GM12878 (cell line): Measurements from ENCODE around the gene JDP2. TPM values are rescaled to one million over a fixed set of nuclear protein-coding genes. Genes with fewer than 3 reads are reported as not detected.

ENCODE experiments used
- ATAC-seq: fragments of 200-7000 bp; cut with Tn5 transposase; 3 replicates; pipeline ENCODE4 v1.9.1; 2020; ENCODE audit warnings: mild to moderate bottlenecking, moderate library complexity
- BruUV-seq: library from RNA; stranded (reverse); fragments of 400-500 nt; replicated peaks from 2 replicates; lab custom pipeline; 2021; lab: Mats Ljungman, UMichigan
- CTCF ChIA-PET: fragments of 300-600 bp; sonication (Branson Sonifier 250); formaldehyde crosslinking; extraction: SDS; loops from one replicate; lab custom pipeline; 2021; ENCODE audit warnings: inconsistent platforms; lab: Yijun Ruan, JAX
- POLR2A ChIA-PET: fragments of 350-600 bp; formaldehyde crosslinking; extraction: SDS; loops from one replicate; lab custom pipeline; 2021; ENCODE audit warnings: inconsistent platforms; lab: Charles Lee
- RAD21 ChIA-PET: fragments of 300-600 bp; sonication (Branson Sonifier 250); formaldehyde crosslinking; loops from one replicate; lab custom pipeline; 2023; ENCODE audit warnings: antibody characterized with exemption; ENCODE audit not compliant: unreplicated experiment; lab: Charles Lee
- SMC1A ChIA-PET: fragments of 300-600 bp; sonication (Branson Sonifier 250); formaldehyde crosslinking; loops from one replicate; lab custom pipeline; 2023; ENCODE audit not compliant: unreplicated experiment, uncharacterized antibody; lab: Charles Lee
- DNase-seq: peaks from one replicate; pipeline ENCODE4 v3.0.0-alpha.2; 2011; ENCODE audit warnings: low read depth, low spot score
- FAIRE-seq: peaks from 3 replicates; lab custom pipeline; 2011; peaks lifted over from hg19 to GRCh38; lab: Jason Lieb, UNC
- H2AFZ ChIP-seq: 2 replicates; pipeline ENCODE4 v1.6.0; 2011; ENCODE audit warnings: low read depth, low read length, control low read depth; ENCODE audit not compliant: control insufficient read depth
- H3K27ac ChIP-seq: 2 replicates; pipeline ENCODE4 v1.5.1; 2011; ENCODE audit warnings: control low read depth; ENCODE audit not compliant: control insufficient read depth, insufficient read depth
- H3K27me3 ChIP-seq, 2 experiments: replicated peaks in 1 of 2; 2 replicates each; pipeline versions ENCODE4 v1.6.0 to v1.6.1; 2011; ENCODE audit warnings: low read length in 1 of 2; ENCODE audit not compliant: control insufficient read depth in 2 of 2, insufficient read depth in 2 of 2
- H3K36me3 ChIP-seq, 2 experiments: 2 replicates each; pipeline ENCODE4 v1.5.1; 2011; ENCODE audit warnings: low read length in 1 of 2; ENCODE audit not compliant: control insufficient read depth in 2 of 2, insufficient read depth in 2 of 2
- H3K4me1 ChIP-seq: 2 replicates; pipeline ENCODE4 v1.6.1; 2011; ENCODE audit warnings: mild to moderate bottlenecking, low read length, moderate library complexity, mixed read lengths; ENCODE audit not compliant: control insufficient read depth, insufficient read depth
- H3K4me2 ChIP-seq: 2 replicates; pipeline ENCODE4 v1.6.0; 2011; ENCODE audit warnings: control low read depth; ENCODE audit not compliant: control insufficient read depth, insufficient read depth
- H3K4me3 ChIP-seq: fragments of 200-600 bp; sonication (generic); 2 replicates; pipeline ENCODE4 v1.5.1; 2016
- H3K79me2 ChIP-seq: 2 replicates; pipeline ENCODE4 v1.6.0; 2011; ENCODE audit warnings: low read length; ENCODE audit not compliant: control insufficient read depth, insufficient read depth
- H3K9ac ChIP-seq: 2 replicates; pipeline ENCODE4 v1.8.0; 2011; ENCODE audit warnings: low read length, control low read depth, mixed read lengths; ENCODE audit not compliant: control insufficient read depth, insufficient read depth
- H3K9me3 ChIP-seq: replicated peaks from 3 replicates; pipeline ENCODE4 v1.5.1; 2011; ENCODE audit warnings: mild to moderate bottlenecking, low read length; ENCODE audit not compliant: control insufficient read depth, insufficient read depth
- H4K20me1 ChIP-seq: 2 replicates; pipeline ENCODE4 v1.6.0; 2011; ENCODE audit not compliant: control insufficient read depth, insufficient read depth
- CBX3 ChIP-seq: fragments of 200-600 bp; sonication (generic); IDR thresholded peaks from 2 replicates; pipeline ENCODE4 v1.6.1; 2016; ENCODE audit warnings: low read depth, borderline replicate concordance
- IKZF2 ChIP-seq, 2 experiments: fragments of 450-650 bp; IDR thresholded peaks; 2 replicates each; pipeline ENCODE4 v1.6.1; 2017; ENCODE audit warnings: mild to moderate bottlenecking in 2 of 2, moderate library complexity in 2 of 2
- IRF4 ChIP-seq: IDR thresholded peaks from 2 replicates; pipeline ENCODE4 v1.6.1; 2011; ENCODE audit warnings: low read depth, low read length
- KAT2A ChIP-seq: conservative IDR thresholded peaks from 2 replicates; pipeline ENCODE4 v1.6.1; 2011; ENCODE audit warnings: low read depth, low read length; ENCODE audit not compliant: control insufficient read depth
- MYB ChIP-seq: fragments of 150-350 bp; IDR thresholded peaks from 2 replicates; pipeline ENCODE4 v1.6.1; 2014; ENCODE audit warnings: mild to moderate bottlenecking, low read depth, low read length, borderline replicate concordance
- NFXL1 ChIP-seq: fragments of 450-650 bp; IDR thresholded peaks from 2 replicates; pipeline ENCODE4 v1.6.1; 2017; ENCODE audit warnings: antibody characterized with exemption, mild to moderate bottlenecking, borderline replicate concordance
- POLR2AphosphoS5 ChIP-seq: IDR thresholded peaks from 2 replicates; pipeline ENCODE4 v1.6.1; 2011; ENCODE audit warnings: mild to moderate bottlenecking, low read length, inconsistent platforms
- RAD51 ChIP-seq: fragments of 450-650 bp; IDR thresholded peaks from 2 replicates; pipeline ENCODE4 v1.6.1; 2016; ENCODE audit warnings: moderate library complexity, mild to moderate bottlenecking, inconsistent platforms
- RUNX3 ChIP-seq: IDR thresholded peaks from 2 replicates; pipeline ENCODE4 v1.6.1; 2012; ENCODE audit warnings: low read length, inconsistent platforms
- YY1 ChIP-seq: IDR thresholded peaks from 2 replicates; pipeline ENCODE4 v1.6.1; 2011; ENCODE audit warnings: low read depth, mild to moderate bottlenecking, low read length
- WGBS: methylation state at CpG from one replicate; pipeline ENCODE4 v1.1.6; 2016; ENCODE audit warnings: low lambda C conversion rate; ENCODE audit not compliant: insufficient replicate concordance, insufficient coverage; ENCODE audit errors: missing lambda C conversion rate; 5-methylcytosine and 5-hydroxymethylcytosine counted together
- in situ Hi-C: fragments of 300-500 bp; cut with MboI; formaldehyde crosslinking; loops from 9 replicates; pipeline ENCODE4 v1.14.3; 2018; ENCODE audit warnings: mixed read lengths
- intact Hi-C: fragments of 100-400 bp; cut with micrococcal nuclease; formaldehyde crosslinking; loops from one replicate; pipeline ENCODE4 v1.14.2; 2022; ENCODE audit not compliant: unreplicated experiment
- polyA plus RNA-seq, 11 experiments: library from polyadenylated mRNA; depleted of rRNA in 4 of 11; unstranded in 6 of 11; stranded (reverse) in 5 of 11; fragments of >200 nt; fragmentation: Nextera tagmentation in 4 of 11; fragmentation: Illumina TruSeq in 1 of 11; extraction: Ambion mirVana in 4 of 11; extraction: Trizol in 1 of 11; gene quantifications; 1 replicate in 1 of 11; 2 replicates in 10 of 11; pipeline versions ENCODE4 v1.2.1 to v1.2.3, GENCODE V29; 2011 to 2016; ENCODE audit warnings: inconsistent platforms in 2 of 11, missing spikeins in 2 of 11, low read depth in 1 of 11
- total RNA-seq, 4 experiments: library from RNA; depleted of rRNA in 3 of 4; stranded (reverse); fragments of >200 nt in 3 of 4; fragmentation: Illumina TruSeq in 1 of 4; extraction: Trizol in 1 of 4; gene quantifications; 2 replicates each; pipeline versions ENCODE4 v1.2.1 to v1.2.3, GENCODE V29; 2013 to 2021
- TF ChIP-seq, protein P1 (sequence below): IDR thresholded peaks from 2 replicates; pipeline ENCODE4 v1.6.1; 2012; ENCODE audit warnings: low read depth, low read length, improper control_type of control experiment
- TF ChIP-seq, protein P2 (sequence below): IDR thresholded peaks from 2 replicates; pipeline ENCODE4 v1.6.1; 2011; ENCODE audit warnings: borderline replicate concordance, low read depth, mild to moderate bottlenecking, moderate library complexity, mixed read lengths, low read length; ENCODE audit not compliant: insufficient read depth; ENCODE audit errors: extremely low read length
- TF ChIP-seq, protein P3 (sequence below): fragments of 450-650 bp; IDR thresholded peaks from 2 replicates; pipeline ENCODE4 v1.6.1; 2017; ENCODE audit warnings: mild to moderate bottlenecking, moderate library complexity
- TF ChIP-seq, protein P4 (sequence below): fragments of 450-650 bp; IDR thresholded peaks from 2 replicates; pipeline ENCODE4 v1.6.1; 2017; ENCODE audit warnings: mild to moderate bottlenecking, low read depth, inconsistent platforms; ENCODE audit not compliant: poor library complexity, severe bottlenecking
- TF ChIP-seq, protein P5 (sequence below): IDR thresholded peaks from 2 replicates; pipeline ENCODE4 v1.6.1; 2011; ENCODE audit warnings: low read depth, low read length, improper control_type of control experiment, borderline replicate concordance

JDP2 gene
- total and polyA plus RNA-seq, 10 of the 15 experiments (the other 5 are each of a cell fraction or from before 2014, with no cell fraction given): 0.71 to 21.3 (median 11.2) TPM

DNA sequence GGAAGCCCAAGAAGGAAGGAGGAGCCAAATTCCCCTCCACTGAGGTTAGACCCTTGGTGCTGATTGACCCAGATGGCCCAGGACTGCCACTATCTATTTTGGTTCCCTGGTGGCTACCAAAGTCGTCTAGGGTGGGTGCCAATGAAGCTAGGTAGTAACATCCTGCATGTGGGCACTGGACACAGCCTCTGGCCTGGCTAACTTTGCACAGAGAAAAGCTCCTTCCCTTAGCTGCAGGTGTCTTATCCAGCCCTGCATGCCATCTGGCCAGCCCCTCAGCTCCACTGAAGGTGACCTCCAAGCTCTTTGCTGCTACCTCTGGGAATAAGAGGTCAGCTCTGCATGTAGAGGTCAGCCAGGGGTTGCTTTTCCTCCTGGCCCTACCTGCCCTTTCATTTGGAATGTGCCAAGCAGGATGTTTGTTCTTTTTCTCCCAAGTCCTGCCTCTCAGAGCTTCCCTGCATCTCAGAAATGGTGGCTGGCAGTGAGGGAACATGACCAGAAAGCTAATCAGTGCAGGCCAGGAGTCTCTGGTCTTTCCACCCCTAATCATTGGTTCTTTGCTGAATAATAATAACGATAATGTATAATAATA, 34.0 kb downstream of the JDP2 start:
- ATAC-seq (no peak), FAIRE-seq (no peak), DNase-seq (no peak)
- ChIA-PET SMC1A (interaction anchor here (0.9 to 1.0 kb wide), 2 partner anchors 16 to 53 kb away, joined by 3 read pairs; no protein-coding TSS in a partner anchor), RAD21 (interaction anchor here (2.1 kb wide), 1 partner anchor 8 kb away, joined by 6 read pairs; no protein-coding TSS in a partner anchor), CTCF (interaction anchor here (0.9 to 1.6 kb wide), 3 partner anchors 8 to 115 kb away, joined by 3 read pairs; no protein-coding TSS in a partner anchor), POLR2A (no interaction called here)
- Histone ChIP-seq H3K27ac (no peak overlapping the region), H4K20me1 (no peaks in the 10 kb centered on the region), H3K27me3 (no peaks in the 10 kb centered on the region), H2AFZ (no peak overlapping the region), H3K4me1 (no peaks in the 10 kb centered on the region; the same call in 1 of the 2 replicates), H3K9ac (no peak overlapping the region), H3K4me2 (no peak overlapping the region), H3K36me3 (peaks cover 2 to 21% of the 10 kb centered on the region in 2 experiments; a peak in 3 of 4 replicates), H3K79me2 (no peaks in the 10 kb centered on the region; the same call in 1 of the 2 replicates), H3K4me3 (no peak overlapping the region), H3K9me3 (no peaks in the 10 kb centered on the region)
- intact Hi-C loops: no loop called here
- 31% methylated on average over 2 of the region's 2 CpGs for WGBS
- no TSS peak for BruUV-seq
- in situ Hi-C loops: no loop called here
- TF ChIP-seq, protein P1, sequence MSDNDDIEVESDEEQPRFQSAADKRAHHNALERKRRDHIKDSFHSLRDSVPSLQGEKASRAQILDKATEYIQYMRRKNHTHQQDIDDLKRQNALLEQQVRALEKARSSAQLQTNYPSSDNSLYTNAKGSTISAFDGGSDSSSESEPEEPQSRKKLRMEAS: no peak
- no peak for TF ChIP-seq RUNX3
- TF ChIP-seq POLR2AphosphoS5: no peak
- no peak for TF ChIP-seq RAD51
- TF ChIP-seq, protein P2, sequence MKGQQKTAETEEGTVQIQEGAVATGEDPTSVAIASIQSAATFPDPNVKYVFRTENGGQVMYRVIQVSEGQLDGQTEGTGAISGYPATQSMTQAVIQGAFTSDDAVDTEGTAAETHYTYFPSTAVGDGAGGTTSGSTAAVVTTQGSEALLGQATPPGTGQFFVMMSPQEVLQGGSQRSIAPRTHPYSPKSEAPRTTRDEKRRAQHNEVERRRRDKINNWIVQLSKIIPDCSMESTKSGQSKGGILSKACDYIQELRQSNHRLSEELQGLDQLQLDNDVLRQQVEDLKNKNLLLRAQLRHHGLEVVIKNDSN: no peak
- no peak for TF ChIP-seq KAT2A
- no peak for TF ChIP-seq IKZF2 (IDR thresholded peaks at IDR 0.05)
- TF ChIP-seq, protein P3, sequence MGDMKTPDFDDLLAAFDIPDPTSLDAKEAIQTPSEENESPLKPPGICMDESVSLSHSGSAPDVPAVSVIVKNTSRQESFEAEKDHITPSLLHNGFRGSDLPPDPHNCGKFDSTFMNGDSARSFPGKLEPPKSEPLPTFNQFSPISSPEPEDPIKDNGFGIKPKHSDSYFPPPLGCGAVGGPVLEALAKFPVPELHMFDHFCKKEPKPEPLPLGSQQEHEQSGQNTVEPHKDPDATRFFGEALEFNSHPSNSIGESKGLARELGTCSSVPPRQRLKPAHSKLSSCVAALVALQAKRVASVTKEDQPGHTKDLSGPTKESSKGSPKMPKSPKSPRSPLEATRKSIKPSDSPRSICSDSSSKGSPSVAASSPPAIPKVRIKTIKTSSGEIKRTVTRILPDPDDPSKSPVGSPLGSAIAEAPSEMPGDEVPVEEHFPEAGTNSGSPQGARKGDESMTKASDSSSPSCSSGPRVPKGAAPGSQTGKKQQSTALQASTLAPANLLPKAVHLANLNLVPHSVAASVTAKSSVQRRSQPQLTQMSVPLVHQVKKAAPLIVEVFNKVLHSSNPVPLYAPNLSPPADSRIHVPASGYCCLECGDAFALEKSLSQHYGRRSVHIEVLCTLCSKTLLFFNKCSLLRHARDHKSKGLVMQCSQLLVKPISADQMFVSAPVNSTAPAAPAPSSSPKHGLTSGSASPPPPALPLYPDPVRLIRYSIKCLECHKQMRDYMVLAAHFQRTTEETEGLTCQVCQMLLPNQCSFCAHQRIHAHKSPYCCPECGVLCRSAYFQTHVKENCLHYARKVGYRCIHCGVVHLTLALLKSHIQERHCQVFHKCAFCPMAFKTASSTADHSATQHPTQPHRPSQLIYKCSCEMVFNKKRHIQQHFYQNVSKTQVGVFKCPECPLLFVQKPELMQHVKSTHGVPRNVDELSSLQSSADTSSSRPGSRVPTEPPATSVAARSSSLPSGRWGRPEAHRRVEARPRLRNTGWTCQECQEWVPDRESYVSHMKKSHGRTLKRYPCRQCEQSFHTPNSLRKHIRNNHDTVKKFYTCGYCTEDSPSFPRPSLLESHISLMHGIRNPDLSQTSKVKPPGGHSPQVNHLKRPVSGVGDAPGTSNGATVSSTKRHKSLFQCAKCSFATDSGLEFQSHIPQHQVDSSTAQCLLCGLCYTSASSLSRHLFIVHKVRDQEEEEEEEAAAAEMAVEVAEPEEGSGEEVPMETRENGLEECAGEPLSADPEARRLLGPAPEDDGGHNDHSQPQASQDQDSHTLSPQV: no peak
- TF ChIP-seq YY1: no peak
- no peak for TF ChIP-seq IRF4
- TF ChIP-seq, protein P4, sequence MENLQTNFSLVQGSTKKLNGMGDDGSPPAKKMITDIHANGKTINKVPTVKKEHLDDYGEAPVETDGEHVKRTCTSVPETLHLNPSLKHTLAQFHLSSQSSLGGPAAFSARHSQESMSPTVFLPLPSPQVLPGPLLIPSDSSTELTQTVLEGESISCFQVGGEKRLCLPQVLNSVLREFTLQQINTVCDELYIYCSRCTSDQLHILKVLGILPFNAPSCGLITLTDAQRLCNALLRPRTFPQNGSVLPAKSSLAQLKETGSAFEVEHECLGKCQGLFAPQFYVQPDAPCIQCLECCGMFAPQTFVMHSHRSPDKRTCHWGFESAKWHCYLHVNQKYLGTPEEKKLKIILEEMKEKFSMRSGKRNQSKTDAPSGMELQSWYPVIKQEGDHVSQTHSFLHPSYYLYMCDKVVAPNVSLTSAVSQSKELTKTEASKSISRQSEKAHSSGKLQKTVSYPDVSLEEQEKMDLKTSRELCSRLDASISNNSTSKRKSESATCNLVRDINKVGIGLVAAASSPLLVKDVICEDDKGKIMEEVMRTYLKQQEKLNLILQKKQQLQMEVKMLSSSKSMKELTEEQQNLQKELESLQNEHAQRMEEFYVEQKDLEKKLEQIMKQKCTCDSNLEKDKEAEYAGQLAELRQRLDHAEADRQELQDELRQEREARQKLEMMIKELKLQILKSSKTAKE: no peak
- TF ChIP-seq, protein P5, sequence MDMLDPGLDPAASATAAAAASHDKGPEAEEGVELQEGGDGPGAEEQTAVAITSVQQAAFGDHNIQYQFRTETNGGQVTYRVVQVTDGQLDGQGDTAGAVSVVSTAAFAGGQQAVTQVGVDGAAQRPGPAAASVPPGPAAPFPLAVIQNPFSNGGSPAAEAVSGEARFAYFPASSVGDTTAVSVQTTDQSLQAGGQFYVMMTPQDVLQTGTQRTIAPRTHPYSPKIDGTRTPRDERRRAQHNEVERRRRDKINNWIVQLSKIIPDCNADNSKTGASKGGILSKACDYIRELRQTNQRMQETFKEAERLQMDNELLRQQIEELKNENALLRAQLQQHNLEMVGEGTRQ: no peak
- no peak for TF ChIP-seq CBX3
- no peak for TF ChIP-seq NFXL1
- TF ChIP-seq MYB: no peak
